Osteoblast (primary cell): ENCODE data around the gene THSD7A. TPM values are rescaled to one million over a fixed set of nuclear protein-coding genes. Genes with fewer than 3 reads are reported as not detected.

Source experiments
- DNase-seq: peaks from one replicate; pipeline ENCODE4 v3.0.0; 2011; ENCODE audit warnings: low spot score, mixed read lengths; ENCODE audit not compliant: insufficient read length; ENCODE audit errors: missing footprints
- H2AFZ ChIP-seq: 2 replicates; pipeline ENCODE4 v1.6.0; 2011; ENCODE audit warnings: mild to moderate bottlenecking, low read length
- H3K27ac ChIP-seq: 2 replicates; pipeline ENCODE4 v1.5.1; 2011; ENCODE audit warnings: mild to moderate bottlenecking, low read depth, low read length, moderate library complexity
- H3K27me3 ChIP-seq: 2 replicates; pipeline ENCODE4 v1.6.0; 2012; ENCODE audit warnings: mild to moderate bottlenecking, control low read depth, inconsistent platforms, low read length, moderate library complexity; ENCODE audit not compliant: insufficient read depth
- H3K36me3 ChIP-seq: 2 replicates; pipeline ENCODE4 v1.5.1; 2011; ENCODE audit warnings: mild to moderate bottlenecking, low read length, control low read depth, moderate library complexity; ENCODE audit not compliant: insufficient read depth
- H3K4me1 ChIP-seq: 2 replicates; pipeline ENCODE4 v1.5.1; 2011; ENCODE audit warnings: mild to moderate bottlenecking, low read length, control low read depth, moderate library complexity; ENCODE audit not compliant: insufficient read depth
- H3K4me2 ChIP-seq: 2 replicates; pipeline ENCODE4 v1.6.0; 2011; ENCODE audit warnings: mild to moderate bottlenecking, low read length; ENCODE audit not compliant: insufficient read depth
- H3K4me3 ChIP-seq: fragments of 200-600 bp; sonication (generic); 3 replicates; pipeline ENCODE4 v1.5.1; 2012; ENCODE audit warnings: mild to moderate bottlenecking, low read length, inconsistent platforms; ENCODE audit not compliant: insufficient read depth
- H3K79me2 ChIP-seq: 2 replicates; pipeline ENCODE4 v1.6.0; 2012; ENCODE audit warnings: mild to moderate bottlenecking, low read length, control low read depth, inconsistent platforms; ENCODE audit not compliant: insufficient read depth
- H3K9me3 ChIP-seq: 2 replicates; pipeline ENCODE4 v1.5.1; 2011; ENCODE audit warnings: low read depth, low read length, control low read depth
- H4K20me1 ChIP-seq: 2 replicates; pipeline ENCODE4 v1.6.0; 2012; ENCODE audit warnings: mild to moderate bottlenecking, low read length, control low read depth; ENCODE audit not compliant: insufficient read depth
- CTCF ChIP-seq: IDR thresholded peaks from 2 replicates; pipeline ENCODE4 v1.5.1; 2011; ENCODE audit warnings: mild to moderate bottlenecking, low read depth, low read length, moderate library complexity; ENCODE audit errors: extremely low read depth
- total RNA-seq: library from RNA; depleted of rRNA; stranded (reverse); fragments of >200 nt; gene quantifications from 2 replicates; pipeline ENCODE4 v1.2.3, GENCODE V29; 2012

The THSD7A gene
- total RNA-seq, 1 donor: under 0.01 TPM

GRCh38 chr7:11343136-11343535 is 488.9 kb downstream of the THSD7A start:
- no peak for TF ChIP-seq CTCF
- Histone ChIP-seq H3K4me1 (no peaks in the 10 kb centered on the region), H3K4me2 (no peak overlapping the region), H4K20me1 (no peaks in the 10 kb centered on the region), H3K9me3 (no peaks in the 10 kb centered on the region), H2AFZ (no peak overlapping the region), H3K27me3 (no peaks in the 10 kb centered on the region), H3K27ac (no peak overlapping the region), H3K4me3 (no peak overlapping the region), H3K36me3 (no peaks in the 10 kb centered on the region), H3K79me2 (no peaks in the 10 kb centered on the region)
- DNase-seq: no peak

GRCh38 chr7:11341285-11341944 is 490.6 kb downstream of the THSD7A start:
- peak overlapping the region; percentile 54 for H2AFZ ChIP-seq
- peak overlapping the region; percentile 40 for H3K4me2 ChIP-seq
- H3K27ac ChIP-seq: no peak overlapping the region
- TF ChIP-seq CTCF: peak; percentile 41
- H3K36me3 ChIP-seq: no peaks in the 10 kb centered on the region
- no peaks in the 10 kb centered on the region for H3K27me3 ChIP-seq
- H3K79me2 ChIP-seq: no peaks in the 10 kb centered on the region
- no peaks in the 10 kb centered on the region for H3K9me3 ChIP-seq
- H4K20me1 ChIP-seq: no peaks in the 10 kb centered on the region
- no peak overlapping the region for H3K4me3 ChIP-seq
- H3K4me1 ChIP-seq: no peaks in the 10 kb centered on the region
- DNase-seq: no peak

DNA sequence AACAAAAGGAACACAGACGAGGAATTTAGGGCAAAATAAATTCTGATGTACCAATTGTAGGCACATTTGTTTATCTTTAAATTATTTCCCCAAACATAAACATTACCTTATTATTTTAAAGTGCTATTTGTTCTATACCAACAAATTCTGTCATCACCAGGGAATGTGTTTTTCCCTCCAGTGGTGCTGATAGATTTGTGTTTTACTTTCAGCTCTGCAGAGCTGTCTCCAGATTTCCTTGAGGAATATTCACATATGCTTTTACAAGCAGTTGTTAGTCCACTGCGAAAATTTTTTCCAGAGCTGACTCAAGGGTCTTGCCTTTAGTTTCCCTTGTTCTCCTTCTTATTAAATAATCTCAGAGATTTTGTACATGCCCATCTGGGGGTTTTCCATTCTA is 495.6 kb downstream of the THSD7A start:
- H3K4me2 ChIP-seq: no peak overlapping the region
- no peak for TF ChIP-seq CTCF
- no peaks in the 10 kb centered on the region for H4K20me1 ChIP-seq
- H3K27me3 ChIP-seq: no peaks in the 10 kb centered on the region
- DNase-seq: no peak
- H3K4me1 ChIP-seq: no peaks in the 10 kb centered on the region
- H3K9me3 ChIP-seq: no peaks in the 10 kb centered on the region
- no peaks in the 10 kb centered on the region for H3K79me2 ChIP-seq
- H2AFZ ChIP-seq: no peak overlapping the region
- no peak overlapping the region for H3K27ac ChIP-seq
- H3K4me3 ChIP-seq: no peak overlapping the region
- H3K36me3 ChIP-seq: no peaks in the 10 kb centered on the region

GRCh38 chr7:11335947-11336346 is 496.1 kb downstream of the THSD7A start:
- H3K79me2 ChIP-seq: no peaks in the 10 kb centered on the region
- no peaks in the 10 kb centered on the region for H4K20me1 ChIP-seq
- no peak overlapping the region for H3K27ac ChIP-seq
- DNase-seq: no peak
- H3K4me3 ChIP-seq: no peak overlapping the region
- H2AFZ ChIP-seq: no peak overlapping the region
- no peaks in the 10 kb centered on the region for H3K9me3 ChIP-seq
- no peaks in the 10 kb centered on the region for H3K4me1 ChIP-seq
- no peaks in the 10 kb centered on the region for H3K27me3 ChIP-seq
- no peak overlapping the region for H3K4me2 ChIP-seq
- H3K36me3 ChIP-seq: no peaks in the 10 kb centered on the region
- no peak for TF ChIP-seq CTCF
